ENCODE results near the gene GSC2. TPM values are rescaled to one million over a fixed set of nuclear protein-coding genes. Genes with fewer than 3 reads are reported as not detected.

The GSC2 gene
- total RNA-seq, 2 experiments from 2014 or later: not detected

GRCh38 chr22:19180740-19181410 is 30.8 kb upstream of the GSC2 start:
- H3K27me3 Mint-ChIP-seq: no peaks in the 10 kb centered on the region
- no peaks in the 10 kb centered on the region for H3K36me3 Mint-ChIP-seq
- no peak overlapping the region for H3K27ac Mint-ChIP-seq
- no peak overlapping the region for H3K4me3 Mint-ChIP-seq
- H3K4me1 Mint-ChIP-seq: peaks cover 21% of the 10 kb centered on the region
- H3K9me3 Mint-ChIP-seq: no peaks in the 10 kb centered on the region
- no peak for DNase-seq

GRCh38 chr22:19180234-19180633 is 30.1 kb upstream of the GSC2 start:
- Mint-ChIP-seq H3K9me3 (no peaks in the 10 kb centered on the region), H3K4me1 (peaks cover 21% of the 10 kb centered on the region), H3K27me3 (no peaks in the 10 kb centered on the region), H3K4me3 (no peak overlapping the region), H3K36me3 (peaks cover 1% of the 10 kb centered on the region), H3K27ac (no peak overlapping the region)
- DNase-seq: no peak

- peak overlapping the region; percentile 43 for H3K27ac Mint-ChIP-seq
- peak overlapping the region; percentile 73 for H3K4me3 Mint-ChIP-seq
- H3K4me1 Mint-ChIP-seq: peaks cover 21% of the 10 kb centered on the region
- H3K27me3 Mint-ChIP-seq: no peaks in the 10 kb centered on the region
- H3K9me3 Mint-ChIP-seq: no peaks in the 10 kb centered on the region
- peak; percentile 57 for DNase-seq
- H3K36me3 Mint-ChIP-seq: peaks cover 1% of the 10 kb centered on the region
Measured at GRCh38 chr22:19179497-19180048, 29.5 kb upstream of the GSC2 start.

GRCh38 chr22:19178657-19179496 is 28.8 kb upstream of the GSC2 start, which contains the start of gene SLC25A1:
Gene SLC25A1 (minus strand): TSS chr22:19178736. CDS start chr22:19178673, 63 bp downstream.
- peaks cover 21% of the 10 kb centered on the region for H3K4me1 Mint-ChIP-seq
- H3K27me3 Mint-ChIP-seq: no peaks in the 10 kb centered on the region
- peak within 1 kb of the TSS; percentile 73 for H3K4me3 Mint-ChIP-seq
- no peaks in the 10 kb centered on the region for H3K9me3 Mint-ChIP-seq
- peak; percentile 91 for DNase-seq
- peak within 1 kb of the TSS; percentile 43 for H3K27ac Mint-ChIP-seq
- peaks cover 1% of the 10 kb centered on the region for H3K36me3 Mint-ChIP-seq

GRCh38 chr22:19178065-19178656 is 28.1 kb upstream of the GSC2 start:
- Mint-ChIP-seq H3K27me3 (no peaks in the 10 kb centered on the region), H3K9me3 (no peaks in the 10 kb centered on the region), H3K36me3 (peaks cover 6% of the 10 kb centered on the region), H3K4me1 (peaks cover 28% of the 10 kb centered on the region), H3K4me3 (peak overlapping the region; percentile 71), H3K27ac (no peak overlapping the region)
- peak; percentile 72 for DNase-seq

GRCh38 chr22:19177164-19178064 is 27.3 kb upstream of the GSC2 start:
- H3K4me3 Mint-ChIP-seq: peak overlapping the region; percentile 73
- peaks cover 32% of the 10 kb centered on the region for H3K4me1 Mint-ChIP-seq
- peaks cover 12% of the 10 kb centered on the region for H3K36me3 Mint-ChIP-seq
- no peak overlapping the region for H3K27ac Mint-ChIP-seq
- H3K27me3 Mint-ChIP-seq: no peaks in the 10 kb centered on the region
- H3K9me3 Mint-ChIP-seq: no peaks in the 10 kb centered on the region
- no peak for DNase-seq

GRCh38 chr22:19176732-19177131 is 26.6 kb upstream of the GSC2 start:
- no peaks in the 10 kb centered on the region for H3K9me3 Mint-ChIP-seq
- no peak for DNase-seq
- H3K36me3 Mint-ChIP-seq: peaks cover 17% of the 10 kb centered on the region
- H3K27ac Mint-ChIP-seq: no peak overlapping the region
- H3K27me3 Mint-ChIP-seq: no peaks in the 10 kb centered on the region
- peaks cover 27% of the 10 kb centered on the region for H3K4me1 Mint-ChIP-seq
- H3K4me3 Mint-ChIP-seq: peak overlapping the region; percentile 65

GRCh38 chr22:19176175-19176643 is 26.1 kb upstream of the GSC2 start:
- H3K36me3 Mint-ChIP-seq: peaks cover 17% of the 10 kb centered on the region

GRCh38 chr22:19175602-19176174 is 25.6 kb upstream of the GSC2 start:
- DNase-seq: no peak
- H3K9me3 Mint-ChIP-seq: no peaks in the 10 kb centered on the region
- peak overlapping the region; percentile 43 for H3K4me3 Mint-ChIP-seq
- no peak overlapping the region for H3K27ac Mint-ChIP-seq
- peaks cover 17% of the 10 kb centered on the region for H3K36me3 Mint-ChIP-seq
- peaks cover 22% of the 10 kb centered on the region for H3K4me1 Mint-ChIP-seq
- H3K27me3 Mint-ChIP-seq: no peaks in the 10 kb centered on the region

More at GRCh38 chr22:19176175-19176643, 26.1 kb upstream of the GSC2 start:
- Mint-ChIP-seq H3K4me1 (peaks cover 24% of the 10 kb centered on the region), H3K27me3 (no peaks in the 10 kb centered on the region), H3K27ac (no peak overlapping the region), H3K4me3 (peak overlapping the region; percentile 65), H3K9me3 (no peaks in the 10 kb centered on the region)
- DNase-seq: no peak

GRCh38 chr22:19175026-19175601 is 25.0 kb upstream of the GSC2 start:
- Mint-ChIP-seq H3K27me3 (peaks cover 4% of the 10 kb centered on the region), H3K36me3 (peaks cover 17% of the 10 kb centered on the region), H3K4me1 (peaks cover 28% of the 10 kb centered on the region), H3K27ac (no peak overlapping the region), H3K9me3 (no peaks in the 10 kb centered on the region), H3K4me3 (no peak overlapping the region)
- DNase-seq: no peak

- Mint-ChIP-seq H3K36me3 (peaks cover 17% of the 10 kb centered on the region), H3K9me3 (no peaks in the 10 kb centered on the region), H3K4me1 (peaks cover 25% of the 10 kb centered on the region), H3K27me3 (peaks cover 12% of the 10 kb centered on the region), H3K27ac (no peak overlapping the region), H3K4me3 (no peak overlapping the region)
- DNase-seq: no peak
Measured at GRCh38 chr22:19174106-19175025, 24.3 kb upstream of the GSC2 start.

- Mint-ChIP-seq H3K4me1 (peaks cover 26% of the 10 kb centered on the region), H3K27me3 (peaks cover 22% of the 10 kb centered on the region), H3K27ac (peak overlapping the region; percentile 91), H3K36me3 (peaks cover 17% of the 10 kb centered on the region), H3K9me3 (no peaks in the 10 kb centered on the region), H3K4me3 (peak overlapping the region; percentile 93)
- DNase-seq: no peak
Measured at GRCh38 chr22:19173047-19174035, 23.2 kb upstream of the GSC2 start.

All from activated naive CD8-positive, alpha-beta T cell treated with anti-CD3 and anti-CD28 coated beads for 36 hours (primary cell).